GM18505 (cell line): ENCODE data around the gene RBPMS2.
"Not testable (repeated sequence)": the region's sequence is repeated elsewhere in the genome, so short reads cannot be mapped to it uniquely, and the experiment has no call there.

Experiments
- ATAC-seq: cut with Tn5 transposase; IDR thresholded peaks from one replicate; pipeline ENCODE4 v1.9.1; 2021; ENCODE audit not compliant: unreplicated experiment
- POLR2A ChIP-seq: IDR thresholded peaks from 4 replicates; pipeline ENCODE4 v1.6.1; 2011; ENCODE audit warnings: borderline replicate concordance; ENCODE audit not compliant: insufficient read depth, insufficient read length; ENCODE audit errors: extremely low read depth

RBPMS2 gene

GRCh38 chr15:64753480-64754185, 21.8 kb downstream of the RBPMS2 start:
- no peak for TF ChIP-seq POLR2A

GRCh38 chr15:64751464-64751863, 23.9 kb downstream of the RBPMS2 start:
- TF ChIP-seq POLR2A: no peak
- no peak for ATAC-seq

More at GRCh38 chr15:64753480-64754185, 21.8 kb downstream of the RBPMS2 start:
- ATAC-seq: no peak

GRCh38 chr15:64749999-64750657, 25.3 kb downstream of the RBPMS2 start:
- ATAC-seq: no peak

GRCh38 chr15:64749167-64749566, 26.2 kb downstream of the RBPMS2 start:
- ATAC-seq: no peak

More at GRCh38 chr15:64749999-64750657, 25.3 kb downstream of the RBPMS2 start:
- TF ChIP-seq POLR2A: no peak

GRCh38 chr15:64748251-64748650, 27.1 kb downstream of the RBPMS2 start:
- no peak for TF ChIP-seq POLR2A
- ATAC-seq: no peak

More at GRCh38 chr15:64749167-64749566, 26.2 kb downstream of the RBPMS2 start:
- no peak for TF ChIP-seq POLR2A

- ATAC-seq: no peak
- TF ChIP-seq POLR2A: no peak
Measured at GRCh38 chr15:64747578-64747977, 27.8 kb downstream of the RBPMS2 start.

GRCh38 chr15:64746921-64747320, 28.5 kb downstream of the RBPMS2 start:
- ATAC-seq: no peak
- no peak for TF ChIP-seq POLR2A

- TF ChIP-seq POLR2A: no peak
- no peak for ATAC-seq
Measured at GRCh38 chr15:64746356-64746755, 29.0 kb downstream of the RBPMS2 start.

GRCh38 chr15:64743691-64744090, 31.7 kb downstream of the RBPMS2 start:
- ATAC-seq: no peak
- no peak for TF ChIP-seq POLR2A

- no peak for ATAC-seq
- no peak for TF ChIP-seq POLR2A
Measured at GRCh38 chr15:64742921-64743320, 32.5 kb downstream of the RBPMS2 start.

GRCh38 chr15:64742385-64742784, 33.0 kb downstream of the RBPMS2 start:
- no peak for TF ChIP-seq POLR2A
- no peak for ATAC-seq

- not testable (repeated sequence) for ATAC-seq
Measured at GRCh38 chr15:64741708-64742107, 33.7 kb downstream of the RBPMS2 start.

- no peak for TF ChIP-seq POLR2A
- no peak for ATAC-seq
Measured at GRCh38 chr15:64740311-64741170, 34.8 kb downstream of the RBPMS2 start.
